H9 (cell line): ENCODE results near the gene XBP1. TPM values are rescaled to one million over a fixed set of nuclear protein-coding genes. Genes with fewer than 3 reads are reported as not detected.

ENCODE experiments used
- DNase-seq: peaks from one replicate; pipeline ENCODE4 v3.0.0-alpha.2; 2017
- H2AFZ ChIP-seq: one replicate; pipeline ENCODE4 v1.6.1; 2013; ENCODE audit warnings: mild to moderate bottlenecking, low read length, control low read depth, moderate library complexity
- H2AK5ac ChIP-seq: 2 replicates; pipeline ENCODE4 v1.6.1; 2013; ENCODE audit warnings: low read length, control low read depth, mixed read lengths; ENCODE audit not compliant: insufficient read length
- H2BK120ac ChIP-seq: one replicate; pipeline ENCODE4 v1.6.1; 2013; ENCODE audit warnings: low read depth, mild to moderate bottlenecking, low read length, control low read depth, inconsistent platforms; ENCODE audit not compliant: poor library complexity, severe bottlenecking
- H2BK12ac ChIP-seq: 2 replicates; pipeline ENCODE4 v1.6.1; 2013; ENCODE audit warnings: low read length, control low read depth, mixed read lengths, low read depth; ENCODE audit not compliant: insufficient read length
- H2BK15ac ChIP-seq: 2 replicates; pipeline ENCODE4 v1.6.1; 2013; ENCODE audit warnings: low read depth, low read length, control low read depth
- H2BK20ac ChIP-seq: one replicate; pipeline ENCODE4 v1.6.1; 2013; ENCODE audit warnings: low read depth, mild to moderate bottlenecking, low read length, control low read depth, inconsistent platforms; ENCODE audit not compliant: poor library complexity, severe bottlenecking
- H2BK5ac ChIP-seq: 2 replicates; pipeline ENCODE4 v1.6.1; 2013; ENCODE audit warnings: low read length, control low read depth, mixed read lengths; ENCODE audit not compliant: insufficient read length
- H3K14ac ChIP-seq: 2 replicates; pipeline ENCODE4 v1.6.1; 2013; ENCODE audit warnings: low read length, control low read depth; ENCODE audit not compliant: insufficient read depth
- H3K18ac ChIP-seq: 2 replicates; pipeline ENCODE4 v1.6.1; 2013; ENCODE audit warnings: low read depth, mild to moderate bottlenecking, mixed read lengths, low read length, control low read depth; ENCODE audit not compliant: insufficient read length
- H3K23ac ChIP-seq: 2 replicates; pipeline ENCODE4 v1.6.1; 2013; ENCODE audit warnings: low read length, control low read depth, mixed read lengths, low read depth; ENCODE audit not compliant: insufficient read length
- H3K23me2 ChIP-seq: 2 replicates; pipeline ENCODE4 v1.6.1; 2013; ENCODE audit warnings: low read depth, mild to moderate bottlenecking, mixed read lengths, low read length, control low read depth; ENCODE audit not compliant: insufficient read length, poor library complexity, severe bottlenecking
- H3K27ac ChIP-seq: 2 replicates; pipeline ENCODE4 v1.5.1; 2013; ENCODE audit warnings: low read length, control low read depth, mixed read lengths, low read depth; ENCODE audit not compliant: insufficient read length
- H3K27me3 ChIP-seq: 2 replicates; pipeline ENCODE4 v1.6.1; 2013; ENCODE audit warnings: low read length, control low read depth, inconsistent platforms; ENCODE audit not compliant: insufficient read depth
- H3K4ac ChIP-seq: 2 replicates; pipeline ENCODE4 v1.6.1; 2013; ENCODE audit warnings: low read depth, mild to moderate bottlenecking, control low read depth, inconsistent platforms, low read length, moderate library complexity
- H3K4me1 ChIP-seq: 2 replicates; pipeline ENCODE4 v1.6.1; 2013; ENCODE audit warnings: low read length, control low read depth, inconsistent platforms; ENCODE audit not compliant: insufficient read depth
- H3K4me2 ChIP-seq: 2 replicates; pipeline ENCODE4 v1.6.1; 2013; ENCODE audit warnings: low read length, control low read depth, mixed read lengths; ENCODE audit not compliant: insufficient read length, insufficient read depth
- H3K56ac ChIP-seq: 2 replicates; pipeline ENCODE4 v1.6.1; 2013; ENCODE audit warnings: low read depth, mild to moderate bottlenecking, mixed read lengths, low read length, control low read depth; ENCODE audit not compliant: insufficient read length
- H3K79me1 ChIP-seq: 2 replicates; pipeline ENCODE4 v1.6.1; 2013; ENCODE audit warnings: low read depth, mild to moderate bottlenecking, moderate library complexity, low read length, control low read depth, inconsistent platforms; ENCODE audit not compliant: insufficient read depth, poor library complexity, severe bottlenecking
- H3K79me2 ChIP-seq: 2 replicates; pipeline ENCODE4 v1.6.1; 2013; ENCODE audit warnings: low read length, control low read depth, inconsistent platforms; ENCODE audit not compliant: insufficient read depth
- H3K9ac ChIP-seq: 2 replicates; pipeline ENCODE4 v1.6.1; 2013; ENCODE audit warnings: low read length, control low read depth, mixed read lengths; ENCODE audit not compliant: insufficient read length; ENCODE audit errors: extremely low read depth
- H3K9me3 ChIP-seq: one replicate; pipeline ENCODE4 v1.6.1; 2013; ENCODE audit warnings: low read depth, low read length, inconsistent platforms; ENCODE audit not compliant: control insufficient read depth
- H3T11ph ChIP-seq: one replicate; pipeline ENCODE4 v1.6.1; 2013; ENCODE audit warnings: mild to moderate bottlenecking, low read length, control low read depth, inconsistent platforms
- H4K20me1 ChIP-seq: one replicate; pipeline ENCODE4 v1.6.1; 2013; ENCODE audit not compliant: control insufficient read depth, insufficient read length, insufficient read depth
- H4K5ac ChIP-seq: 2 replicates; pipeline ENCODE4 v1.6.1; 2013; ENCODE audit warnings: low read depth, mild to moderate bottlenecking, mixed read lengths, low read length, control low read depth; ENCODE audit not compliant: insufficient read length
- H4K8ac ChIP-seq: replicated peaks from 2 replicates; pipeline ENCODE4 v1.6.1; 2013; ENCODE audit warnings: low read length, control low read depth, mixed read lengths, low read depth; ENCODE audit not compliant: insufficient read length
- H4K91ac ChIP-seq: 2 replicates; pipeline ENCODE4 v1.6.1; 2013; ENCODE audit warnings: low read depth, mild to moderate bottlenecking, moderate library complexity, mixed read lengths, low read length, control low read depth; ENCODE audit not compliant: insufficient read length
- H3K27ac Mint-ChIP-seq, 3 experiments: 2 replicates in 2 of 3; 3 replicates in 1 of 3; pipeline ENCODE4 v1.8.0; 2020 to 2021; ENCODE audit warnings: mixed read lengths in 3 of 3, mild to moderate bottlenecking in 1 of 3, moderate library complexity in 1 of 3
- H3K27me3 Mint-ChIP-seq: 2 replicates; pipeline ENCODE4 v1.8.0; 2021; ENCODE audit warnings: low read depth, mild to moderate bottlenecking, moderate library complexity, mixed read lengths
- H3K36me3 Mint-ChIP-seq, 3 experiments: 2 replicates in 2 of 3; 3 replicates in 1 of 3; pipeline ENCODE4 v1.8.0; 2020 to 2021; ENCODE audit warnings: low read depth in 3 of 3, mixed read lengths in 3 of 3; ENCODE audit not compliant: insufficient read depth in 1 of 3
- H3K4me1 Mint-ChIP-seq, 2 experiments: 2 replicates each; pipeline ENCODE4 v1.8.0; 2020; ENCODE audit warnings: mixed read lengths in 2 of 2
- H3K4me3 Mint-ChIP-seq, 2 experiments: 2 replicates in 1 of 2; 3 replicates in 1 of 2; pipeline ENCODE4 v1.8.0; 2020 to 2021; ENCODE audit warnings: mild to moderate bottlenecking in 2 of 2, mixed read lengths in 2 of 2, moderate library complexity in 1 of 2
- H3K9me3 Mint-ChIP-seq, 2 experiments: 2 replicates in 1 of 2; 3 replicates in 1 of 2; pipeline ENCODE4 v1.8.0; 2020; ENCODE audit warnings: mild to moderate bottlenecking in 2 of 2, mixed read lengths in 2 of 2, moderate library complexity in 1 of 2
- CTCF ChIP-seq: fragments of 200-600 bp; sonication (generic); conservative IDR thresholded peaks from 3 replicates; pipeline ENCODE4 v1.8.0; 2021; ENCODE audit warnings: antibody characterized with exemption, mild to moderate bottlenecking
- WGBS: extraction: QIAGEN DNeasy Blood & Tissue Kit; methylation state at CpG from one replicate; pipeline ENCODE4 v1.1.7; 2013; ENCODE audit warnings: missing lambda C conversion rate, low lambda C conversion rate, mixed read lengths; ENCODE audit not compliant: insufficient read length; ENCODE audit errors: extremely low coverage; 5-methylcytosine and 5-hydroxymethylcytosine counted together
- total RNA-seq: library from RNA; stranded (reverse); gene quantifications from 2 replicates; pipeline ENCODE4 v1.2.1, GENCODE V29; 2021

The XBP1 gene
- total RNA-seq, 1 experiment from 2014 or later: 114 TPM

- Mint-ChIP-seq H3K4me1 (peaks cover 4 to 8% of the 10 kb centered on the region in 2 experiments; a peak in 3 of 4 replicates), H3K27ac (no peak overlapping the region)
- WGBS: no CpG with 5 or more reads among the region's 1 CpG
These were observed 32.4 kb upstream of the XBP1 start for GRCh38 chr22:28832731-28833130.

More at GRCh38 chr22:28832731-28833130, 32.4 kb upstream of the XBP1 start:
- TF ChIP-seq CTCF: no peak
- Histone ChIP-seq H2AFZ (no peak overlapping the region), H3K27ac (no peak overlapping the region), H2AK5ac (no peak overlapping the region), H3K56ac (no peak overlapping the region), H3K4ac (no peak overlapping the region), H3T11ph (no peak overlapping the region), H2BK5ac (no peak overlapping the region), H4K20me1 (no peaks in the 10 kb centered on the region), H4K5ac (no peak overlapping the region), H3K79me1 (no peaks in the 10 kb centered on the region), H3K23ac (no peak overlapping the region), H3K18ac (no peak overlapping the region), H3K27me3 (no peaks in the 10 kb centered on the region), H3K14ac (no peak overlapping the region), H4K91ac (no peak overlapping the region), H3K9me3 (no peaks in the 10 kb centered on the region), H3K4me1 (no peaks in the 10 kb centered on the region), H2BK12ac (no peak overlapping the region), H3K79me2 (no peaks in the 10 kb centered on the region), H2BK20ac (no peak overlapping the region), H2BK15ac (no peak overlapping the region), H3K4me2 (no peak overlapping the region), H2BK120ac (no peak overlapping the region), H3K9ac (no peak overlapping the region), H4K8ac (no peak overlapping the region), H3K23me2 (no peaks in the 10 kb centered on the region)
- no peaks in the 10 kb centered on the region for H3K27me3 Mint-ChIP-seq
- H3K9me3 Mint-ChIP-seq: no peaks in the 10 kb centered on the region
- H3K4me3 Mint-ChIP-seq: no peak overlapping the region
- H3K36me3 Mint-ChIP-seq: peaks cover 0 to 3% (median 0%) of the 10 kb centered on the region in 3 experiments; a peak in 2 of 7 replicates
- no peak for DNase-seq
